Adrenal gland (tissue), 12 donors: ENCODE data around the gene DYNC1I1. TPM values are rescaled to one million over a fixed set of nuclear protein-coding genes. Genes with fewer than 3 reads are reported as not detected.

Experiments used
- DNase-seq, 7 donors: peaks; one replicate each; pipeline ENCODE4 v3.0.0-alpha.2; 2019 to 2020
- H3K27ac ChIP-seq, 5 donors: fragments of 200-600 bp; sonication (generic) in 4 of 5; 1 replicate in 3 of 5; 2 replicates in 2 of 5; pipeline versions ENCODE4 v1.5.1 to v1.8.0; 2016 to 2020; ENCODE audit warnings: mild to moderate bottlenecking in 1 of 5
- H3K27me3 ChIP-seq: fragments of 200-600 bp; 2 replicates; pipeline ENCODE4 v1.8.0; 2021
- H3K36me3 ChIP-seq, 2 donors: fragments of 200-600 bp; replicated peaks in 1 of 2; 1 replicate in 1 of 2; 2 replicates in 1 of 2; pipeline versions ENCODE4 v1.5.1 to v1.8.0; 2018 to 2022
- H3K4me1 ChIP-seq, 2 donors: fragments of 200-600 bp; replicated peaks in 1 of 2; 1 replicate in 1 of 2; 2 replicates in 1 of 2; pipeline versions ENCODE4 v1.5.1 to v1.8.0; 2018 to 2021
- H3K4me3 ChIP-seq, 4 donors: fragments of 200-600 bp; sonication (generic) in 3 of 4; one replicate each; pipeline ENCODE4 v1.5.1; 2016 to 2018
- H3K9me3 ChIP-seq, 3 donors: fragments of 200-600 bp; sonication (generic) in 1 of 3; replicated peaks in 1 of 3; 1 replicate in 2 of 3; 2 replicates in 1 of 3; pipeline versions ENCODE4 v1.5.1 to v1.8.0; 2016 to 2021
- POLR2A ChIP-seq, 2 donors: fragments of 450-650 bp; IDR thresholded peaks; one replicate each; pipeline ENCODE4 v1.6.1; 2017; ENCODE audit warnings: antibody characterized with exemption in 2 of 2, mild to moderate bottlenecking in 2 of 2, moderate library complexity in 1 of 2
- WGBS, 4 donors: extraction: QIAGEN DNeasy Blood & Tissue Kit in 2 of 4; methylation state at CpG; one replicate each; pipeline versions ENCODE4 v1.1.5 to v1.1.7; 2013 to 2017; 5-methylcytosine and 5-hydroxymethylcytosine counted together
- intact Hi-C, 2 donors: fragments of 100-400 bp; cut with DNase I; formaldehyde crosslinking; loops; one replicate each; pipeline versions ENCODE4 v1.14.1 to v1.15.0; 2022 to 2023
- polyA plus RNA-seq, 3 donors: library from polyadenylated mRNA; stranded (reverse); fragments of 200-250 nt in 2 of 3; fragments of 350-450 nt in 1 of 3; fragmentation: Illumina TruSeq in 1 of 3; extraction: RNeasy Lipid Tissue Mini Kit (QIAGEN cat#74804) in 1 of 3; gene quantifications; one replicate each; pipeline ENCODE4 v1.2.3, GENCODE V29; 2013 to 2014
- total RNA-seq, 9 donors: library from RNA; depleted of rRNA in 4 of 9; stranded (reverse); fragments of >200 nt in 4 of 9; fragments of 120-200 nt in 1 of 9; fragmentation: NEBNext Ultra II Directional in 1 of 9; extraction: Animal tissue kit (Norgen Biotek cat#: 25700) in 1 of 9; gene quantifications; one replicate each; pipeline versions ENCODE4 v1.1.0 to v1.2.4, GENCODE V29; 2013 to 2023
- TF ChIP-seq, protein P1 (sequence below), 6 experiments: fragments of 450-650 bp in 4 of 6; fragments of 200-600 bp in 2 of 6; sonication (generic) in 1 of 6; IDR thresholded peaks; 1 replicate in 5 of 6; 2 replicates in 1 of 6; pipeline versions ENCODE4 v1.5.1 to v1.8.0; 2016 to 2021; ENCODE audit warnings: antibody characterized with exemption in 6 of 6, mild to moderate bottlenecking in 2 of 6, moderate library complexity in 1 of 6
- donor health status: healthy with polysubstance abuse.
- donor health status: Bipolar disorder and iron deficiency.
- donor health status: DM: yes; HTN: yes; CAD: no.
- donor health status: DM: no; HTN: no; CAD: no.
- donor health status: DM: no; HTN: no; CAD: no.
- donor health status: DM: yes; HTN: yes; CAD: no.

DYNC1I1 gene
- total and polyA plus RNA-seq, 12 donors = 0.97 to 42.6 (median 8.2) TPM

DNA sequence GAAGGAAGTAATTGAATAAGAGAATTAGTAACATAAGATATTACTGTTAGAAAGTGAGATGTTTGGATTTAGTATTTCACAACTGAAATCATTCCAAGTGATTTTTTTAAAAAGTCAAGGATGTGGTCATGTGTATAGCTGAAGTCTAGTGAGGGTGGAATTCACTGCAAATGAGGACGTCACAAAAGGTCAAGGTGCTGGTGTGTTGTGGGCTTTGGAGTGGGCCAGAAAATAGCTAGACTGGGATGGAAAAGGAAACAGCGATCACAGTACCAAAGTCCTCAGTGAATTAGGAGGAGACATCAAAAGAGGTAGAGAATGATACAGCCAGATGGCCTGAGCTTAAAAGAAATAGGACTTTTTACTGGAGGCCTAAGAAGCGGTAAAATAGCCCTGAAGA lies 272.8 kb downstream of the DYNC1I1 start:
- DNase-seq = no peak
- intact Hi-C loops = no loop called here
- Histone ChIP-seq H3K27me3 (no peaks in the 10 kb centered on the region), H3K4me1 (no peaks in the 10 kb centered on the region), H3K36me3 (no peaks in the 10 kb centered on the region), H3K27ac (no peak overlapping the region), H3K4me3 (no peak overlapping the region), H3K9me3 (no peaks in the 10 kb centered on the region)
- WGBS, 4 donors = 74 to 76% (median 74%) methylated on average over 3 of the region's 3 CpGs
- TF ChIP-seq, protein P1, sequence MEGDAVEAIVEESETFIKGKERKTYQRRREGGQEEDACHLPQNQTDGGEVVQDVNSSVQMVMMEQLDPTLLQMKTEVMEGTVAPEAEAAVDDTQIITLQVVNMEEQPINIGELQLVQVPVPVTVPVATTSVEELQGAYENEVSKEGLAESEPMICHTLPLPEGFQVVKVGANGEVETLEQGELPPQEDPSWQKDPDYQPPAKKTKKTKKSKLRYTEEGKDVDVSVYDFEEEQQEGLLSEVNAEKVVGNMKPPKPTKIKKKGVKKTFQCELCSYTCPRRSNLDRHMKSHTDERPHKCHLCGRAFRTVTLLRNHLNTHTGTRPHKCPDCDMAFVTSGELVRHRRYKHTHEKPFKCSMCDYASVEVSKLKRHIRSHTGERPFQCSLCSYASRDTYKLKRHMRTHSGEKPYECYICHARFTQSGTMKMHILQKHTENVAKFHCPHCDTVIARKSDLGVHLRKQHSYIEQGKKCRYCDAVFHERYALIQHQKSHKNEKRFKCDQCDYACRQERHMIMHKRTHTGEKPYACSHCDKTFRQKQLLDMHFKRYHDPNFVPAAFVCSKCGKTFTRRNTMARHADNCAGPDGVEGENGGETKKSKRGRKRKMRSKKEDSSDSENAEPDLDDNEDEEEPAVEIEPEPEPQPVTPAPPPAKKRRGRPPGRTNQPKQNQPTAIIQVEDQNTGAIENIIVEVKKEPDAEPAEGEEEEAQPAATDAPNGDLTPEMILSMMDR (IDR thresholded peaks at IDR 0.05) = no peak
- no peak for TF ChIP-seq POLR2A (IDR thresholded peaks at IDR 0.05)

DNA sequence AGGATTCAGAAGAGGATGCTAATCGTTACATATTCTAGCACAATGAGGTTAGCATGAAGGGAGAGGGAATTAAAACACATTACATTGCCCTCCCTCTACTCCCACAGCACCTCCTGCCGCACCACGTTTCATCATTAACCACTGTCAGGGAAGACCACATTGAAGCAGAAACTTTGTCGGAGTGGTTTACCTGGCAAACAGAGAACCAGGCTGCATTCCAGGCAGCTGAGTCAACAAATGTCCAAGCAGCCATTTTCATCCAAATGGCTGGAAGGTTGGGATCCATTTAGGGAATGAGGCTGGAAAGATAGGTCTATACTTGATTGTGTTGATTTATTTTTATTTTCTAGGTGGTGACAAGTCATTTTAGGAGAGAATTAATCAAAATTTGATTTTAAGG lies 273.6 kb downstream of the DYNC1I1 start:
- Histone ChIP-seq H3K4me3 (no peak overlapping the region), H3K36me3 (no peaks in the 10 kb centered on the region), H3K4me1 (no peaks in the 10 kb centered on the region), H3K9me3 (no peaks in the 10 kb centered on the region), H3K27me3 (no peaks in the 10 kb centered on the region), H3K27ac (no peak overlapping the region)
- intact Hi-C loops = no loop called here
- WGBS, 4 donors = 78 to 89% (median 85%) methylated on average over 4 of the region's 4 CpGs
- no peak for TF ChIP-seq POLR2A (IDR thresholded peaks at IDR 0.05)
- TF ChIP-seq, protein P1 (IDR thresholded peaks at IDR 0.05) = no peak
- DNase-seq = no peak

DNA sequence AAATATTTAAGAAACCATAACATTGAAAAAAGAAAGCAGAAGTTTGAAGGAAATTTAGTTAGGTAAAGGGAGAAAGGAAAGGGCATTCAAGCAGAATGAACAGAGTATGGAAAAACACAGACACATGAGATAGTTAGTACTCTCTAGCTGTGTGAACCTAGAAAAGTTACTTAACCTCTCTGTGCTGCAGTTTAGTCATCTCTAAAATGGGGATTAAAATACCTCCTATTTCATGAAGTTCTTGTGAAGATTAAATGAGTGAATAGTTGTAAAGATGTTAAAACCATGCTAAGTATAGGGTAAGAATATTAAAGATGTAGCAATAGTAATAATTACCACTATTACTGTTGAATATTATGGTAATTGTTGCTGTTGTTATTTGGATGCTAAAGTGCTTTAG lies 279.9 kb downstream of the DYNC1I1 start:
- TF ChIP-seq, protein P1 (IDR thresholded peaks at IDR 0.05) = no peak
- TF ChIP-seq POLR2A (IDR thresholded peaks at IDR 0.05) = no peak
- DNase-seq = no peak
- no peaks in the 10 kb centered on the region for H3K4me1 ChIP-seq
- no peak overlapping the region for H3K4me3 ChIP-seq
- no peak overlapping the region for H3K27ac ChIP-seq
- no peaks in the 10 kb centered on the region for H3K36me3 ChIP-seq
- no peaks in the 10 kb centered on the region for H3K27me3 ChIP-seq
- intact Hi-C loops = no loop called here
- H3K9me3 ChIP-seq = no peaks in the 10 kb centered on the region

DNA sequence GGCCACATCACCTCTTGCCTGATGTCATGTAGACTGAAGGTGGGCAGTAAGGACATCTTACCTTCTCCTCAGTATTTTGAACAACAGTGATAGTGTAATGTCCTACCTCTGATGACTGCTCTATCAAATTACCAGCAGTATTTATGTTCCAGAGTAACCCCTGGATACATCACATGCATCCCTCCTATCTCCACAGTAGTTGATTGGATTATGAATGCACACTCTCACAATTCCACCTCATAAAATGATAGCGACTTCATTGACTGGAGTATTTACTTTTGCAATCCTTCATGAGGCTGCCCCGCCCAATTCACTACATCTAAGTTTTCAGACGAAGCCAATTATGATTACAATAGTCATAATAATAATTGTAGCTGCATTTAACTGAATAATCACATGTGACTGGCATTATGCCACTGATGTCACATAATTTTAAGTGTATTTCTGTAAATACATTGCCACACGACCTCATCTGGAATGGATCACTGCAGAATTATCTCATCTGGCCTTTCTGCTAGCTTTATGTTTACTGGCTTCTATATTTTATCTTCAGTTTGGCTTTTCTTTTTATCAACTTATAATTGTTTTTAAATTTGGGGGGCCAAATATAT lies 280.6 kb downstream of the DYNC1I1 start:
- no peaks in the 10 kb centered on the region for H3K27me3 ChIP-seq
- intact Hi-C loops = no loop called here
- no peak overlapping the region for H3K4me3 ChIP-seq
- WGBS, 4 donors = 64 to 75% (median 69%) methylated on average over 4 of the region's 4 CpGs
- DNase-seq = no peak
- no peaks in the 10 kb centered on the region for H3K9me3 ChIP-seq
- no peaks in the 10 kb centered on the region for H3K36me3 ChIP-seq
- H3K4me1 ChIP-seq = no peaks in the 10 kb centered on the region
- H3K27ac ChIP-seq = no peak overlapping the region
- no peak for TF ChIP-seq POLR2A (IDR thresholded peaks at IDR 0.05)
- TF ChIP-seq, protein P1 (IDR thresholded peaks at IDR 0.05) = no peak
